Mesothelial cell of epicardium (in vitro differentiated cells): ENCODE measurements around the gene EPB41. TPM values are rescaled to one million over a fixed set of nuclear protein-coding genes. Genes with fewer than 3 reads are reported as not detected.

ENCODE experiments used
- DNase-seq, 2 experiments: peaks; one replicate each; pipeline ENCODE4 v3.0.0; 2021; ENCODE audit warnings: low spot score in 2 of 2; ENCODE audit not compliant: unreplicated experiment in 2 of 2
- H3K27ac Mint-ChIP-seq: 2 replicates; pipeline ENCODE4 v1.8.0; 2021; ENCODE audit warnings: mixed read lengths
- H3K27me3 Mint-ChIP-seq: 2 replicates; pipeline ENCODE4 v1.8.0; 2021; ENCODE audit warnings: low read depth, mixed read lengths
- H3K36me3 Mint-ChIP-seq: 2 replicates; pipeline ENCODE4 v1.8.0; 2021; ENCODE audit warnings: mixed read lengths
- H3K4me1 Mint-ChIP-seq: 2 replicates; pipeline ENCODE4 v1.8.0; 2021; ENCODE audit warnings: mixed read lengths
- H3K4me3 Mint-ChIP-seq: 2 replicates; pipeline ENCODE4 v1.8.0; 2021; ENCODE audit warnings: mild to moderate bottlenecking, moderate library complexity, mixed read lengths
- H3K9me3 Mint-ChIP-seq: 2 replicates; pipeline ENCODE4 v1.8.0; 2021; ENCODE audit warnings: mixed read lengths
- total RNA-seq: library from RNA; stranded (reverse); gene quantifications from 3 replicates; pipeline ENCODE4 v1.2.1, GENCODE V29; 2021
- TF ChIP-seq, protein P1 (sequence below): fragments of 200-600 bp; sonication (generic); IDR thresholded peaks from one replicate; pipeline ENCODE4 v1.5.0; 2021; ENCODE audit warnings: antibody characterized with exemption; ENCODE audit not compliant: unreplicated experiment

The EPB41 gene
- total RNA-seq, 1 donor from 2014 or later: 61.5 TPM

DNA sequence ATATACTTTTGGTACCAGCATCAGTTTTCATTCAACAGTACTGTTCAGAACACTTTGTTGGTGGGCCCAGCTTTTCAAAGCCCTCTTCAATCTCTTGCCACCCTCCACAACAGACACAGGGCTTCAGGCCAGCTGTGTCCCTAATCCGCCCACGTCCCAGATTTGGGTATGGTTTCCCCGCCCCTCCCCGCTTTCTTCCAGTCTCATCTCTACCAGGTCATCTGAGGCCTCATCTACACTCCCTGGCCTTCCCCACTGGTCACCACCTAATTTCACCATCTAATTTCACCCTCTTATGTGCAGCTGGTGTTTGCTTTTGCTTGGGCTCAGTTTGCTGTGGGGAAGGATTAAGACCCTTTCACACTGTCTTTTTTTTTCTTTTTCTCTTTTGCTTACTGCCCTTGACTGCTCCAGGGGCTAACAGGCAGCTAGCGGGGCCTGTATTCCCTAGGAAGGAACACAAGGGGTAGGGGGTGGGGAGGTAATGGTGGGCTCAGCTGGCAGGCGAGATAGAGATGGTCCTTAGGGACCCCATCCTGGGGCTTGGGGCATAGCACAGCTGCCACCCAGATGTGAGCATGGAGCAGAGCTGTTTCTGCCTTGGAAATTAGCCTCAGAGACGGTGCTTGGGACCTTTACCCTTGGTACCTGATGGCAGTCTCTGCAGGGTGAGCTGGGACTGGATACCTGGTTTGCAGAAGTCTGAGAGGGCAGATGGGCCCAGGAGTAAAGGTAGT lies 3.8 kb upstream of the EPB41 start:
- DNase-seq: no peak
- Mint-ChIP-seq H3K4me1 (peaks cover 9% of the 10 kb centered on the region), H3K4me3 (no peak overlapping the region), H3K36me3 (no peaks in the 10 kb centered on the region), H3K27me3 (no peaks in the 10 kb centered on the region), H3K27ac (no peak overlapping the region), H3K9me3 (no peaks in the 10 kb centered on the region)
- TF ChIP-seq, protein P1, sequence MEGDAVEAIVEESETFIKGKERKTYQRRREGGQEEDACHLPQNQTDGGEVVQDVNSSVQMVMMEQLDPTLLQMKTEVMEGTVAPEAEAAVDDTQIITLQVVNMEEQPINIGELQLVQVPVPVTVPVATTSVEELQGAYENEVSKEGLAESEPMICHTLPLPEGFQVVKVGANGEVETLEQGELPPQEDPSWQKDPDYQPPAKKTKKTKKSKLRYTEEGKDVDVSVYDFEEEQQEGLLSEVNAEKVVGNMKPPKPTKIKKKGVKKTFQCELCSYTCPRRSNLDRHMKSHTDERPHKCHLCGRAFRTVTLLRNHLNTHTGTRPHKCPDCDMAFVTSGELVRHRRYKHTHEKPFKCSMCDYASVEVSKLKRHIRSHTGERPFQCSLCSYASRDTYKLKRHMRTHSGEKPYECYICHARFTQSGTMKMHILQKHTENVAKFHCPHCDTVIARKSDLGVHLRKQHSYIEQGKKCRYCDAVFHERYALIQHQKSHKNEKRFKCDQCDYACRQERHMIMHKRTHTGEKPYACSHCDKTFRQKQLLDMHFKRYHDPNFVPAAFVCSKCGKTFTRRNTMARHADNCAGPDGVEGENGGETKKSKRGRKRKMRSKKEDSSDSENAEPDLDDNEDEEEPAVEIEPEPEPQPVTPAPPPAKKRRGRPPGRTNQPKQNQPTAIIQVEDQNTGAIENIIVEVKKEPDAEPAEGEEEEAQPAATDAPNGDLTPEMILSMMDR: no peak

GRCh38 chr1:28913786-28914227 lies 562 bp upstream of the EPB41 start:
- H3K36me3 Mint-ChIP-seq: no peaks in the 10 kb centered on the region
- DNase-seq: no peak
- peaks cover 23% of the 10 kb centered on the region for H3K4me1 Mint-ChIP-seq
- TF ChIP-seq, protein P1: no peak
- no peaks in the 10 kb centered on the region for H3K27me3 Mint-ChIP-seq
- peak overlapping the region; percentile 69 for H3K4me3 Mint-ChIP-seq
- H3K27ac Mint-ChIP-seq: peak overlapping the region; percentile 91
- no peaks in the 10 kb centered on the region for H3K9me3 Mint-ChIP-seq

GRCh38 chr1:28915031-28915895 lies 894 bp downstream of the EPB41 start:
- Mint-ChIP-seq H3K4me3 (peak overlapping the region; percentile 98), H3K27ac (peak overlapping the region; percentile 97), H3K4me1 (peaks cover 27% of the 10 kb centered on the region), H3K36me3 (no peaks in the 10 kb centered on the region), H3K9me3 (no peaks in the 10 kb centered on the region), H3K27me3 (no peaks in the 10 kb centered on the region)
- DNase-seq: peak; percentile 34 to 67
- TF ChIP-seq, protein P1: no peak

DNA sequence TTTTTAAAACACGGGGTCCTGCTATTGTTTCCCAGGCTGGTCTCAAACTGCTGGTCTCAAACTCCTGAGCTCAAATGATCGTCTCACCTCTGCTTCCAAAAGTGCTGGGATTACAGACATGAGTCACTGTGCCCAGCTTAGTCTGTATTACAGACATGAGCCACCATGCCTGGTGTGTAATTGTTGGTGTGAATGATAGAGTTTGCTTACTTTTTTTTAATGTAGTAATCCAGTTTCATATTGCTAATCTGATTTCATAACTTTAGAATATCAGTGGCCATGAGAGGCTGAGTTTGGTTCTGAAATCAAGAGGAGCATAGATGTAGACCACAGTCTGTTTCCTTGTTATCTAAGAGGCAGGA lies 3.4 kb downstream of the EPB41 start:
- H3K27ac Mint-ChIP-seq: no peak overlapping the region
- no peak for DNase-seq
- H3K4me3 Mint-ChIP-seq: no peak overlapping the region
- H3K4me1 Mint-ChIP-seq: peaks cover 27% of the 10 kb centered on the region
- no peaks in the 10 kb centered on the region for H3K27me3 Mint-ChIP-seq
- H3K36me3 Mint-ChIP-seq: no peaks in the 10 kb centered on the region
- TF ChIP-seq, protein P1: no peak
- no peaks in the 10 kb centered on the region for H3K9me3 Mint-ChIP-seq

- H3K27ac Mint-ChIP-seq: no peak overlapping the region
- TF ChIP-seq, protein P1: no peak
- peaks cover 12% of the 10 kb centered on the region for H3K4me1 Mint-ChIP-seq
- H3K36me3 Mint-ChIP-seq: peaks cover 2% of the 10 kb centered on the region
- no peaks in the 10 kb centered on the region for H3K9me3 Mint-ChIP-seq
- no peak for DNase-seq
- H3K27me3 Mint-ChIP-seq: no peaks in the 10 kb centered on the region
- no peak overlapping the region for H3K4me3 Mint-ChIP-seq
Observed at GRCh38 chr1:28921286-28921869, 7.0 kb downstream of the EPB41 start.
